ENCODE measurements around the gene OXLD1.
A peak's percentile ranks its signal among the peaks of the same experiment; 100 is the strongest.

The OXLD1 gene

DNA sequence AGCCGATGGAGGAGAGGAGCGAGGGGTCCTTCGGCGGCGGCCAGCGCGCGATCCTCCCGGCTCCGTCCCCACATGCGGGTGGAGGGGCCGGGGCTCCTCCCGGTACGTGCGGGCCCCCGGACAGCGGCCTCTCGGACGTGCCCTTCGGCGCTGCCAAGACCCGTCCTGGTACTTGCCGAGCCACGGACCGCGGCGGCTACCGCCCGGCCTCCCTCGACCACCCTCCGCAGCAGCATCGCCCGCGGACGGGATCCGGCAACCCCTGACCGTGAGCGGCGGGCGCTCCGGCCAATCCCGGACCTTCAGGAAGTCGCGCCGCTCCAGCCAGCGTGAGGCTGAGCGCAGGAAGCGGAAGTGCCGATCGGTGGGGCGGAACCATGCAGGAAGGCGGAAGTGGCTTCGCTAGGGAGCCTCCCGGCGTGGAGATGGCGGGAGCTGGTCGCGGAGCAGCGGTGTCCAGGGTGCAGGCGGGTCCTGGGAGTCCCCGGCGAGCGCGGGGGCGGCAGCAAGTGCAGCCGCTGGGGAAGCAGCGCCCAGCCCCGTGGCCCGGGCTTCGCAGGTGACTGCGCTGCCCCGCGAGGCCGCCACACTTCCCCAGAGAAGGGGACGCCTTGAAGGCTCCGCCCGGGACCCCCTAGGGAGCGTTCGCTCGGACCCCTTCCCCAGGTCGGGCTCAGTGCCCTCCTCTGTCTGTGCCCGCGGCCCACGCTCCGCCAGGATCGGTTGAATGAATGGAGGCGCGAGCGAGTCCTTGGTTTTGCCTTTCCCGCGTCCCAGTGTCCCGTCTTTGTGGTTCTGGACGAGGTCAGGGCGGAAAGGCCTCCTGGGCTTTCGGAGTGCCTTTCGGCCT, at the start of gene OXLD1, which contains the start of gene CCDC137:
Gene OXLD1 (minus strand): TSS at position 264 of the 850 bp plus-strand sequence. CDS start 28 bp downstream, at position 236.
Gene CCDC137 (plus strand): TSS at position 396 of the 850 bp plus-strand sequence. CDS start 30 bp downstream, at position 426.
- DNase-seq = peak; percentile 97

DNA sequence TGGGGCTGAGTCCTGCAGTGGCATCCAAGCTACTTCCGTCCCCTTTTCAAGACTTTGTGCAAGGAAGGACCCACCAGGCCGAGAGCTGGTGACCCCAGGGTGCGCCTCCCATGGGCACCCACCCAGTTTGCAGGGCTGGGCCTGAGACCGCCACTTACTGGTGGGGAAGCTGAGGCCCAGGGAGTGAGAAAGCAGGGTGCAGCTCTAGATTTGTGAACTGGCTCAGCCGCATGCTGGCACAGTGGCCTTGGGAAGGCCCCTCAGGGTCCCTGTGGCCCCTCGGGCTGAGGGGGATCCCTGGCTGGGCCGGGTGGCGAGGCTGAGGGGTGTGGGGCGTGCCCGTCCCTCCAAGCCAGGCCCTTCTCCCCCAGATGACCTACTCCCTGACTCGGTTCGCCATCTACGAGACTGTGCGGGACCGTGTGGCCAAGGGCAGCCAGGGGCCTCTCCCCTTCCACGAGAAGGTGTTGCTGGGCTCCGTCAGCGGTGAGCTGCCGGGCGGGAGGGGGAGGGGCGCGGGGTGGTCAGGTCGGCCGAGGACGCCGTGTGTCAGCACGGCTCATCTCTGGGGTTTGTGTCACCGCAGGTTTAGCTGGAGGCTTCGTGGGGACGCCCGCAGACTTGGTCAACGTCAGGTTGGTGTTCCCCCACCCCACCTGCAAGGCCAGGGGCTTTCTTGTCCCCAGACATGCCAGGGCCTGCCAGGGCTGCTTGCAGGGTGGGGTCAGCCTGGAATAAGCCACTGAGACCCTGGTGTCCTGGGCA, 48.9 kb upstream of the OXLD1 start:
- DNase-seq = peak; percentile 61

DNA sequence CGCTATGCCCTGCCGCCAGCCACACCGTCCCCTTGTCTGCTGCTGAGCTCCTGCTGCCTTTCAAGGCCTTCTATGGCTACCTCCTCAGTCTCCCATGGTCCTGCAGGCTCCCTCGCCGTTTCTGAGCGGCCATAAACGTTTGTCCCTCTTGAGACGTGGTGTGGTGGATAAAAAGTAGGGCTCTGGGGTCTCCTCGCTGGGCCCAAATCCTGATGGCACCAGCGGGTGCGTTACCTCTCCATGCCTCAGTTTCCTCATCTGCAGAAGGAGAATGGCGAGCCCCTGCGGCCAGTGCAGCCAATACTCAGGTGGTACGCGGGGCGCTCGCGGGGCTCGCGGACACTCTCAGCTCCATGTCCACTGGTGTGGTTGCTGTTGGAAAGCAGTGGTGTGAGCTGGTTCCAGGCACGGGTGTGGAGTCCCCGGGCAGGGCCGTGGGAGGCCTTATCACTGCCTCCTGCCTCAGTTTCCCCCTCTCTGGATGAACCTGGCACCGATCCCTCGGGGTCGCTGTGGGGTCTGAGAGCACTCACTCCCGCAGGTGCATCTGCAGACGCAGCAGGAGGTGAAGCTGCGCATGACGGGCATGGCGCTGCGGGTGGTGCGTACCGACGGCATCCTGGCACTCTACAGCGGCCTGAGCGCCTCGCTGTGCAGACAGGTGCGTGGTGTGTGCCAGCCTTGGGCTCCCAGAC, 48.2 kb upstream of the OXLD1 start:
- DNase-seq = peak; percentile 62

GRCh38 chr17:81713556-81714411, 47.4 kb upstream of the OXLD1 start:
- DNase-seq = peak; percentile 62

- peak; percentile 62 for DNase-seq
Observed at GRCh38 chr17:81713004-81713555, 46.7 kb upstream of the OXLD1 start.

DNA sequence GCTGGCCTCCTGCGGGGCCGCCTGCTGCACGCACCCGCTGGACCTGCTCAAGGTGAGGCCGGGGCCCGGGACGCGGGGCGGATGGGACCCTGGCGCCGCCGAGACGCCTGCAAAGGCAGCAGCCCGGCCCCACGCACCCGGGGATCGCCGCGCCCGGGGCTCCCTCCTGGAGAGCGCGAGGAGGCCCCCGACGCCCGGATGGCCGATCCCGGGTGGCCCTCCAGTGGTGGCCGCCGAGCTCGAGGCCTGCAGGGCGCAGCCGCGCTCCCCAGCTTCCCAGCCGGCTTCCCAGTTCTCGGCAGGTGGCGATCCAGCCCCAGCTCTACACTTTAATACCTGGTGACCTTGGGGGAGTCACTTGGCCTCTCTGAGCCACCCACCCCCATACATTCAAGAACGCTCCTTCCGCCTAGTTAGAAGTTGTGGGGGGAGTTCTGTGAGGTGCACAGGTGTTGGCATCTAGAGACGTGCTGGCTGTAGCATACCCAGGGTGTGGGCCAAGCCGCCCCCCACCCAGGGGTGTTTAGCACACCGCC, 46.1 kb upstream of the OXLD1 start:
- no peak for DNase-seq

DNA sequence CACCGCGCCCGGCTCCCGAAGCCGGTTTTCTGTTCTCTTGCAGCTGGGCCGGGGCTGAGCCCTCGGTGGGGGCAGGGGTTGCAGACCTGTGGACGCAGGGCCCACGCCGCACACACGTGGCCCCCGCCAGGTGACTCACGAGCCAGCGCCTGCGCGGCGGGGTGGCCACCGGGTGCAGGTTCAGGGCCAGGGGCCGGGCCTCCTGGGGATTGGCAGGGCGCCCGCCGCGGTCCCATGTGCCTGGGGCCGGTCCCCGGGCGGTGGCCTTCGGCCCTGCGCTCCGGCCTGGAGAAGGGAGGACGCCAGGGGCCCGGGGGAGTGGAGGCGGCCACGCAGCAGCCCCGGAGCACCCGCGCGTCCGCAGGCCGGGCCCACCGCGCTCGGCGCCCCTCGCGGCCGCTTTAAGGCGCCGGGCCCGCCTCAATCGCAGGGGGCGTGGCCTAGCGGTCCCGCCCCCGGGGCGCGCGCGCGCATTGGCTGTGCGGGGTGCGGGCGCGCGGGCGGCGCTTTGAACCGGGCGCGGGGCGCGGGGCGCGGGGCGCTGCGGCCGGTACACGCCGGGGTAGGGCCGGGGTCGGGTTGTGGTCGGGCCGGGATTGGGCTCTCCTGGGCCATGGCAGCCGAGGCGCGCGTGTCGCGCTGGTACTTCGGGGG, 45.5 kb upstream of the OXLD1 start, which contains the start of gene SLC25A10:
Gene SLC25A10 (plus strand): TSS at position 471 of the 654 bp plus-strand sequence. CDS start 143 bp downstream, at position 614.
- DNase-seq = peak; percentile 93

GRCh38 chr17:81710514-81711308, 44.3 kb upstream of the OXLD1 start:
- DNase-seq = no peak

DNA sequence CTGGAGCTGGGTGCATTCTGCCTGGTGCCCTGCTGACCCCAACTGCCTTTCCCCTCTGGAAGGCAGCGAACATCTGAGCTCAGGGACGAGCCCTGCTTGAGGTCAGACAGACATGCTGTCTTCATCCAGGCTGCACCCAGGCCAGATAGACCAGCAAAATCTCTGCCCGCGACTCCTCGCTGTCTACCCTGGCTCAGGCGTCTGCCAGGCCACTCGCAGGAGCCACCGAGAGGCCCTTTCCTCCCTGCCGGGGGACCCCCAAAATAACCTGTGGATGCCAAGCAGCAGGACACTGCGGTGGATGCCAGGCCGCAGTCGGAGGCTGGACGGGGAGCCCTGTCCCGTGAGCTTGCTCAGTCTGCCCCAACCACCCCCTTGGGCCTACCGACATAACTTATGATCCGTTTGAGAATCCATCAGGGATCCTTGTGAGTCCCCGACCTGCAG, 42.4 kb upstream of the OXLD1 start:
- DNase-seq = peak; percentile 58

DNA sequence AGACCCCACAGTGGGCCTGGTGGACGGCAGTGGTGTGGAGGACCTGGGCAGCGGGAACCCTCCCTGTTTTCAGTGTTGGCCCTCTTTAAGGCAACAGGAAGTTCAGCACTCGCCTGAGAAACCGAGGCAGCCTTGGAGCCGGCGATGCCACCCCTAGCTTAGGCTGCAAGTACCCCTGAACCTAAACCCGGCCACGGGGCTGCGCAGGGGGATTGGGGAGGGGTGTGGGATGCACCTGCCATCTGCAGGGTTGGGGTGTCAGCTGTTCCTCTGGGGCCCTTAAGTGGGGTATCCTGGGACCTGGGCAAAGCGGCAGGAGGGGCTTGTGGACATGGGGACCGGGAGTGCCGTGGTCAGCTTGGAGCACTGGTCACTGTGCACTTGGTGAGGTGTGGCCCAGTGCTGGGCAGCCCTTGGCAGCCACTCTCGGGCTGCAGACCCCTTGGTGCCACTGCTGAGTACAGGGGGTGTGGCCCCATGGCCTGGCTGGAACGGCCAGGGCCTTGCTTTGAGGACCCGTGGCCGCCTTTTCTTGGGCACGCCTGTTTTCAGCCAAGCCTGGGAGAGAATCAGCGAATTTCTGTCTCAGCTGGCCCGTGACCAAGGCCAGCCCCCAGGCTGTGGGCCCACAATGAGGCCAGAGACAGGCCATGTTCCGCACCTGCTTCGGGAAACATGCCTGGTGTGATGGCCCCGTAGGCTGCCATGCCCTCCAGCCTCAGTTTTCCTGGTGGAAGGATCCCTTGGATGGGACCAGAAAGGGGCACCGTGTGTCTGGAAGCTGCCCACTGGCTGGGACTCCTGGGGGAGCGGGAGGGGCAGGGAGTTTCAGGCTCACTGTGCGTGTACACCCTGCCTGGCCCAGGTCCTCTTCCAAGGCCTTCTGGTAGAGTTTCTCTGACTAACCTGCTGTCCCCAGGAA, 41.6 kb upstream of the OXLD1 start:
- DNase-seq = peak; percentile 61

DNA sequence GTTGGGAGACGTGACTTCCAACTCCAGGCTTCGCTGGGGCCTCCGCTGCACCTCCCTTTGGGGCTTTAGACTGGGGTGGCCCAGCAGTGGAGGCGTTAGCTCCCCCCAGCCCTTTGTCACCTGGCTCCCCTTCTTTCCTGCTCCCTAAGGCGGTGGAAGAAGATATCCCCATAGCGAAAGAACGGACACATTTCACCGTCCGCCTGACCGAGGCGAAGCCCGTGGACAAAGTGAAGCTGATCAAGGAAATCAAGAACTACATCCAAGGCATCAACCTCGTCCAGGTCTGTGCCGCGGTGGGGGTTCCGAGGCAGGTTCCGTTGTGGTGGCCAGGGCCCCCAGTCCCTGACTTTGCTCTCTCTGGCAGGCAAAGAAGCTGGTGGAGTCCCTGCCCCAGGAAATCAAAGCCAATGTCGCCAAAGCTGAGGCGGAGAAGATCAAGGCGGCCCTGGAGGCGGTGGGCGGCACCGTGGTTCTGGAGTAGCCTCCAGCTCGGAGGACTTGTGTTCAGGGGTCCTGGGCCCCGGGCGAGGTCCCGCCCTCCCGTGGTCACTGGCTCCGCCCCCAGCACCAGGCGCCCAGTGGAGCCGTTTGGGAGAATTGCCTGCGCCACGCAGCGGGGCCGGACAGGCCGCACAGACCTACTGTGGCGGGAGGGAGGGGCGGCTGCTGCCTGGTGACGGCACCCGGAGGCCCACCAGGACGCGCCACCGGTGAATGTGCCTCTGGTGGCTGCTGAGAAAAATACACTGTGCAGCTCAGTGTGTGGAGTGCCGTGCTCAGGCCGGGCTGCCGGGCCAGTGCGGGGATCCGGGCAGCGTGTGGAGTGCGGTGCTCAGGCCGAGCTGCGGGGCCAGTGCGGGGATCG, 40.6 kb upstream of the OXLD1 start:
- DNase-seq = peak; percentile 60

GRCh38 chr17:81706232-81706611, 39.8 kb upstream of the OXLD1 start:
- DNase-seq = no peak

DNA sequence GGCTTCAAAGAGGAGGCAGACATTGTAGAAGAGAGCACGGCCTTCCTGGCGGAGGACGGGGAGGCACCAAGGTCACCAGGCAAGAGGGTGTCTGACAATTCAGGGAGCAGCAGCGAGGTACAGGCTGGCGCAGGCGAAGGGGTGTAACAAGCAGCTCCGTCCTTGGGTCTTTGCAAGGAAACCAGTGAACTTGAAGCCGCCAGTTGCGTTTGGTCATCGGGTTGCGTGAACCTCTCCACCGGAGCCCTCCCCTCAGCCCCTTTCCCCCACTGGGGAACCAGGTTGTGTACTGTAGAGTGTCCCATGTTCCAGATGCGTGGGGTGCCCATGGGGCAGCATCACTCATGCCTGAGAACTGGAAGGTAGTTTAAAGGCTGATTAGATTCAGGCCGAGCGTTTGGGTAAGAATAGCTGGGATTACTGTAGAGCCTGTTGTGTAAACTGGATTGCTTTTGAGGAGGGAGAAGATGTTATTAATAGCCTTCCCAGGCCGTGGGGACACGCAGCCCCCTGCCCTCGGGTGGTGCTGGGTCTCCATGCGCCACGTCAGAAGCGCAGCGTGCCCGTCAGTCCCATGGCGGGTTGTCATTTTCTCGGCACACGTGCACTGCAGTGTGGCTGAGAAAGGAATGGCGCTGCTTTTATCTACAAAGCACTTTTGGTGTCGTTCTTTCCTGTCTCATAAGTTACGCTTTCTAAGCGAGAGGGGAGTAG, 39.3 kb upstream of the OXLD1 start:
- DNase-seq = peak; percentile 59

DNA sequence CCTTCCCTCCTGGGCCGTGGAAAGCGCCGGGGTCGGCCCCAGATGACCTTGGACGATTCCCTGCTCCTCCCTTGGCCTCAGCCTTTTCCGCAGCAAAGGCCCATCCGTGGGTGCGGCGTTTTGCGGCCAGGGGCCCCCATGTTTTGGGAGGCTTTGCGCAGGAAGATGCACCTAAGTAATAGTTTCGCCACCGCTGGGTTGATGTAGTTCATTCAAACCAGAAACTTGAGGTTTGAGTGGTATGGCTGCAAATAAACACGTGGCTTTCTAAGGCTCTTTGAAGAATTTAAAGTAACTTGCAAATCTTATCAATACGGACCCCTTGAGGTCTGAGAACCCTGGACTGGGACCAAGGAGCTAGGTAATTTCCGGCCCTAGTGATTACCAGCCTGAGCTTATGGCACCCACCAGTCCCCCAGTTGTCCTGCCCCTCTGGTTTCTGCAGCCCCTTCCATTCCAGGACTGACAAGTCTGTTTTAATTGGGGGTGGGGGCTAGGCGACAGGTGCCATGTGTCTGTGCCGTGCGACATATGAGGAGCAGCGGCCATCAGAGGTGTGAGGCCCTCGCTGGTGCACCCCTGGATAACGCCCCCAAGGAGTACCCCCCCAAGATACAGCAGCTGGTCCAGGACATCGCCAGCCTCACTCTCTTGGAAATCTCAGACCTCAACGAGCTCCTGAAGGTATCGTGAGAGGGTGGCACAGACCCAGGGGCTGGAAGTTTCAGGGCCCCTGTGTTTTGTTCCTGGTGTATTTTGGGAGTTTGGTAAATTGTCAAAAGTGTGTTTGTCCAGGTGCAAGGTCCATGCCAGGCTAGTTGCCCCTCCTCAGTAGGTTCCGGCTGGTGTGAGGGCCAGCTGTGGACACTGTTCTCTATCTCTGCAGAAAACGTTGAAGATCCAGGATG, 37.6 kb upstream of the OXLD1 start:
- no peak for DNase-seq

- peak; percentile 97 for DNase-seq
Observed at GRCh38 chr17:81702934-81703746, 36.7 kb upstream of the OXLD1 start, which contains the start of gene MRPL12. TSS of gene MRPL12 (plus strand) at chr17:81703367. CDS start at chr17:81703502, 135 bp downstream.

Measured in activated effector memory CD4-positive, alpha-beta T cell treated with anti-CD3 and anti-CD28 coated beads, Interleukin-2, amount 50 U/mL, for 16 hours (primary cell).